Measurements from ENCODE around the gene TMPO.
"Not testable (repeated sequence)": the region's sequence is repeated elsewhere in the genome, so short reads cannot be mapped to it uniquely, and the experiment has no call there.

The TMPO gene

GRCh38 chr12:98558097-98558496 is 42.7 kb downstream of the TMPO start:
- not testable (repeated sequence) for H3K4me1 ChIP-seq (ENCODE audit: control insufficient read depth, insufficient read depth, low read length); H3K4me3 ChIP-seq (ENCODE audit: low read length); H3K9ac ChIP-seq (ENCODE audit: low read depth, low read length); H3K27me3 ChIP-seq (ENCODE audit: control insufficient read depth, insufficient read depth, low read length); H3K36me3 ChIP-seq (ENCODE audit: insufficient read depth, low read length); H3K9me3 ChIP-seq (replicated peaks; ENCODE audit: low read length); H3K4me2 ChIP-seq (ENCODE audit: low read length)

- no peak overlapping the region for H3K4me2 ChIP-seq (ENCODE audit: low read length)
- no peaks in the 10 kb centered on the region for H3K9me3 ChIP-seq (replicated peaks; ENCODE audit: low read length)
- H3K4me1 ChIP-seq (ENCODE audit: control insufficient read depth, insufficient read depth, low read length) = no peaks in the 10 kb centered on the region
- no peak overlapping the region for H3K9ac ChIP-seq (ENCODE audit: low read depth, low read length)
- H3K36me3 ChIP-seq (ENCODE audit: insufficient read depth, low read length) = no peaks in the 10 kb centered on the region
- H3K4me3 ChIP-seq (ENCODE audit: low read length) = no peak overlapping the region
- H3K27me3 ChIP-seq (ENCODE audit: control insufficient read depth, insufficient read depth, low read length) = no peaks in the 10 kb centered on the region
Observed at GRCh38 chr12:98559666-98560065, 44.3 kb downstream of the TMPO start.

GRCh38 chr12:98561846-98562245 is 46.5 kb downstream of the TMPO start:
- H3K4me3 ChIP-seq (ENCODE audit: low read length) = no peak overlapping the region
- H3K9ac ChIP-seq (ENCODE audit: low read depth, low read length) = no peak overlapping the region
- H3K36me3 ChIP-seq (ENCODE audit: insufficient read depth, low read length) = no peaks in the 10 kb centered on the region
- no peak overlapping the region for H3K4me2 ChIP-seq (ENCODE audit: low read length)
- no peaks in the 10 kb centered on the region for H3K9me3 ChIP-seq (replicated peaks; ENCODE audit: low read length)
- H3K27me3 ChIP-seq (ENCODE audit: control insufficient read depth, insufficient read depth, low read length) = no peaks in the 10 kb centered on the region
- H3K4me1 ChIP-seq (ENCODE audit: control insufficient read depth, insufficient read depth, low read length) = no peaks in the 10 kb centered on the region

- no peaks in the 10 kb centered on the region for H3K9me3 ChIP-seq (replicated peaks; ENCODE audit: low read length)
- H3K9ac ChIP-seq (ENCODE audit: low read depth, low read length) = no peak overlapping the region
- H3K4me2 ChIP-seq (ENCODE audit: low read length) = no peak overlapping the region
- no peak overlapping the region for H3K4me3 ChIP-seq (ENCODE audit: low read length)
- no peaks in the 10 kb centered on the region for H3K27me3 ChIP-seq (ENCODE audit: control insufficient read depth, insufficient read depth, low read length)
- H3K36me3 ChIP-seq (ENCODE audit: insufficient read depth, low read length) = no peaks in the 10 kb centered on the region
- no peaks in the 10 kb centered on the region for H3K4me1 ChIP-seq (ENCODE audit: control insufficient read depth, insufficient read depth, low read length)
Observed at GRCh38 chr12:98572010-98572409, 56.6 kb downstream of the TMPO start.

- no peaks in the 10 kb centered on the region for H3K36me3 ChIP-seq (ENCODE audit: insufficient read depth, low read length)
Observed at GRCh38 chr12:98574110-98574509, 58.7 kb downstream of the TMPO start.

GRCh38 chr12:98575013-98575412 is 59.6 kb downstream of the TMPO start:
- no peaks in the 10 kb centered on the region for H3K27me3 ChIP-seq (ENCODE audit: control insufficient read depth, insufficient read depth, low read length)
- H3K9ac ChIP-seq (ENCODE audit: low read depth, low read length) = no peak overlapping the region
- no peak overlapping the region for H3K4me2 ChIP-seq (ENCODE audit: low read length)
- H3K4me3 ChIP-seq (ENCODE audit: low read length) = no peak overlapping the region
- H3K9me3 ChIP-seq (replicated peaks; ENCODE audit: low read length) = no peaks in the 10 kb centered on the region
- H3K36me3 ChIP-seq (ENCODE audit: insufficient read depth, low read length) = no peaks in the 10 kb centered on the region
- H3K4me1 ChIP-seq (ENCODE audit: control insufficient read depth, insufficient read depth, low read length) = no peaks in the 10 kb centered on the region

More at GRCh38 chr12:98574110-98574509, 58.7 kb downstream of the TMPO start:
- H3K9ac ChIP-seq (ENCODE audit: low read depth, low read length) = no peak overlapping the region
- no peaks in the 10 kb centered on the region for H3K4me1 ChIP-seq (ENCODE audit: control insufficient read depth, insufficient read depth, low read length)
- H3K27me3 ChIP-seq (ENCODE audit: control insufficient read depth, insufficient read depth, low read length) = no peaks in the 10 kb centered on the region
- H3K4me3 ChIP-seq (ENCODE audit: low read length) = no peak overlapping the region
- H3K4me2 ChIP-seq (ENCODE audit: low read length) = no peak overlapping the region
- H3K9me3 ChIP-seq (replicated peaks; ENCODE audit: low read length) = no peaks in the 10 kb centered on the region

- H3K9ac ChIP-seq (ENCODE audit: low read depth, low read length); H3K36me3 ChIP-seq (ENCODE audit: insufficient read depth, low read length); H3K27me3 ChIP-seq (ENCODE audit: control insufficient read depth, insufficient read depth, low read length); H3K4me3 ChIP-seq (ENCODE audit: low read length); H3K4me1 ChIP-seq (ENCODE audit: control insufficient read depth, insufficient read depth, low read length); H3K9me3 ChIP-seq (replicated peaks; ENCODE audit: low read length); H3K4me2 ChIP-seq (ENCODE audit: low read length): not testable (repeated sequence)
Observed at GRCh38 chr12:98576795-98577194, 61.4 kb downstream of the TMPO start.

GRCh38 chr12:98578392-98578791 is 63.0 kb downstream of the TMPO start:
- H3K27me3 ChIP-seq (ENCODE audit: control insufficient read depth, insufficient read depth, low read length) = no peaks in the 10 kb centered on the region
- H3K36me3 ChIP-seq (ENCODE audit: insufficient read depth, low read length) = no peaks in the 10 kb centered on the region
- H3K4me3 ChIP-seq (ENCODE audit: low read length) = no peak overlapping the region
- peaks cover 4% of the 10 kb centered on the region for H3K4me1 ChIP-seq (ENCODE audit: control insufficient read depth, insufficient read depth, low read length)
- no peak overlapping the region for H3K4me2 ChIP-seq (ENCODE audit: low read length)
- H3K9ac ChIP-seq (ENCODE audit: low read depth, low read length) = no peak overlapping the region
- H3K9me3 ChIP-seq (replicated peaks; ENCODE audit: low read length) = no peaks in the 10 kb centered on the region

- Histone ChIP-seq H3K27me3 (ENCODE audit: control insufficient read depth, insufficient read depth, low read length) (no peaks in the 10 kb centered on the region), H3K36me3 (ENCODE audit: insufficient read depth, low read length) (no peaks in the 10 kb centered on the region), H3K4me1 (ENCODE audit: control insufficient read depth, insufficient read depth, low read length) (peaks cover 4% of the 10 kb centered on the region), H3K4me3 (ENCODE audit: low read length) (no peak overlapping the region), H3K4me2 (ENCODE audit: low read length) (no peak overlapping the region), H3K9ac (ENCODE audit: low read depth, low read length) (no peak overlapping the region), H3K9me3 (replicated peaks; ENCODE audit: low read length) (no peaks in the 10 kb centered on the region)
Observed at GRCh38 chr12:98578821-98579220, 63.4 kb downstream of the TMPO start.

- Histone ChIP-seq H3K4me1 (ENCODE audit: control insufficient read depth, insufficient read depth, low read length) (peaks cover 4% of the 10 kb centered on the region), H3K4me2 (ENCODE audit: low read length) (no peak overlapping the region), H3K4me3 (ENCODE audit: low read length) (no peak overlapping the region), H3K27me3 (ENCODE audit: control insufficient read depth, insufficient read depth, low read length) (no peaks in the 10 kb centered on the region), H3K9me3 (replicated peaks; ENCODE audit: low read length) (no peaks in the 10 kb centered on the region), H3K36me3 (ENCODE audit: insufficient read depth, low read length) (no peaks in the 10 kb centered on the region), H3K9ac (ENCODE audit: low read depth, low read length) (no peak overlapping the region)
Observed at GRCh38 chr12:98579347-98579746, 64.0 kb downstream of the TMPO start.

GRCh38 chr12:98579835-98580234 is 64.4 kb downstream of the TMPO start:
- Histone ChIP-seq H3K4me1 (ENCODE audit: control insufficient read depth, insufficient read depth, low read length) (peaks cover 4% of the 10 kb centered on the region), H3K9me3 (replicated peaks; ENCODE audit: low read length) (no peaks in the 10 kb centered on the region), H3K9ac (ENCODE audit: low read depth, low read length) (no peak overlapping the region), H3K27me3 (ENCODE audit: control insufficient read depth, insufficient read depth, low read length) (no peaks in the 10 kb centered on the region), H3K4me3 (ENCODE audit: low read length) (no peak overlapping the region), H3K36me3 (ENCODE audit: insufficient read depth, low read length) (no peaks in the 10 kb centered on the region), H3K4me2 (ENCODE audit: low read length) (no peak overlapping the region)

- Histone ChIP-seq H3K9ac (ENCODE audit: low read depth, low read length) (no peak overlapping the region), H3K36me3 (ENCODE audit: insufficient read depth, low read length) (no peaks in the 10 kb centered on the region), H3K4me3 (ENCODE audit: low read length) (no peak overlapping the region), H3K4me2 (ENCODE audit: low read length) (no peak overlapping the region), H3K4me1 (ENCODE audit: control insufficient read depth, insufficient read depth, low read length) (peaks cover 4% of the 10 kb centered on the region), H3K9me3 (replicated peaks; ENCODE audit: low read length) (no peaks in the 10 kb centered on the region), H3K27me3 (ENCODE audit: control insufficient read depth, insufficient read depth, low read length) (no peaks in the 10 kb centered on the region)
Observed at GRCh38 chr12:98580695-98581094, 65.3 kb downstream of the TMPO start.

Measured in skeletal muscle satellite cell (primary cell).